ENCODE measurements around the gene MAP7D1. TPM values are rescaled to one million over a fixed set of nuclear protein-coding genes. Genes with fewer than 3 reads are reported as not detected.

MAP7D1 gene
- total RNA-seq, 1 donor: 132 TPM

DNA sequence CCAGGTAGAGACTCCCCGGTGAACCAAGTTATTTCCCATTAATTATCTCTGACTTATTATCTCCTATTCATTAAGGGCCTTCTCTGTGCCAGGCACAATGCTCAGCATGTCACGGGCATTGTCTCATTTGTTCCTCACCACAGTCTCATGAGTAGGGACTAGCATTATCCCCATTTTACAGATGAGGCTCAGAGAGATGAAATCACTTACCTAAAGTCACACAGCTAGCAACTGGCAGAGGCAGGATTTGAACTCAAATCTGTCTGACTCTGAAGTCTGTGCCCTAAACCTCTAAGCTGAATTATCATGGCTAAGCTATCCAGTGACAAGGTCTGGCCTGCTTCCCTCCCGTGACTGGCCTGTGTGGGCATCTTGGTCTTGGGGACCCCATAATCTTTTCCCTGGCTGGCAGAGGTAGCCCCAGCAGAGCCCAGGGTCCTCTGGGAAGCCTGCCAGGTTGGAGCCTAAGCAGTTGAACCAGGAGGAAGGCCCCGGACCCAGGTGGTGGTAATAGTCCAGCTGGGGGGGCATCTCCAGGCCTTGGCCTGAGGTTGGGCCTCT, 4.5 kb downstream of the MAP7D1 start:
- no peak for DNase-seq (ENCODE audit: insufficient read length, low spot score, missing footprints)
- Histone ChIP-seq H3K27me3 (ENCODE audit: insufficient read depth, low read length) (no peaks in the 10 kb centered on the region), H3K4me3 (ENCODE audit: insufficient read depth, low read length) (peak overlapping the region; percentile 61), H3K79me2 (ENCODE audit: insufficient read depth, low read length) (peaks cover 95% of the 10 kb centered on the region), H4K20me1 (ENCODE audit: insufficient read depth, low read length) (peaks cover 86% of the 10 kb centered on the region), H3K27ac (ENCODE audit: low read depth, low read length) (peak overlapping the region; percentile 73), H2AFZ (ENCODE audit: low read length) (peak overlapping the region; percentile 58), H3K4me1 (ENCODE audit: insufficient read depth, low read length) (peaks cover 58% of the 10 kb centered on the region), H3K4me2 (ENCODE audit: insufficient read depth, low read length) (peak overlapping the region; percentile 70), H3K36me3 (ENCODE audit: insufficient read depth, low read length) (peaks cover 30% of the 10 kb centered on the region), H3K9me3 (ENCODE audit: low read depth, low read length) (no peaks in the 10 kb centered on the region)
- TF ChIP-seq, protein P1, sequence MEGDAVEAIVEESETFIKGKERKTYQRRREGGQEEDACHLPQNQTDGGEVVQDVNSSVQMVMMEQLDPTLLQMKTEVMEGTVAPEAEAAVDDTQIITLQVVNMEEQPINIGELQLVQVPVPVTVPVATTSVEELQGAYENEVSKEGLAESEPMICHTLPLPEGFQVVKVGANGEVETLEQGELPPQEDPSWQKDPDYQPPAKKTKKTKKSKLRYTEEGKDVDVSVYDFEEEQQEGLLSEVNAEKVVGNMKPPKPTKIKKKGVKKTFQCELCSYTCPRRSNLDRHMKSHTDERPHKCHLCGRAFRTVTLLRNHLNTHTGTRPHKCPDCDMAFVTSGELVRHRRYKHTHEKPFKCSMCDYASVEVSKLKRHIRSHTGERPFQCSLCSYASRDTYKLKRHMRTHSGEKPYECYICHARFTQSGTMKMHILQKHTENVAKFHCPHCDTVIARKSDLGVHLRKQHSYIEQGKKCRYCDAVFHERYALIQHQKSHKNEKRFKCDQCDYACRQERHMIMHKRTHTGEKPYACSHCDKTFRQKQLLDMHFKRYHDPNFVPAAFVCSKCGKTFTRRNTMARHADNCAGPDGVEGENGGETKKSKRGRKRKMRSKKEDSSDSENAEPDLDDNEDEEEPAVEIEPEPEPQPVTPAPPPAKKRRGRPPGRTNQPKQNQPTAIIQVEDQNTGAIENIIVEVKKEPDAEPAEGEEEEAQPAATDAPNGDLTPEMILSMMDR (IDR thresholded peaks at IDR 0.05; ENCODE audit: extremely low read depth, low read depth, low read length): no peak

DNA sequence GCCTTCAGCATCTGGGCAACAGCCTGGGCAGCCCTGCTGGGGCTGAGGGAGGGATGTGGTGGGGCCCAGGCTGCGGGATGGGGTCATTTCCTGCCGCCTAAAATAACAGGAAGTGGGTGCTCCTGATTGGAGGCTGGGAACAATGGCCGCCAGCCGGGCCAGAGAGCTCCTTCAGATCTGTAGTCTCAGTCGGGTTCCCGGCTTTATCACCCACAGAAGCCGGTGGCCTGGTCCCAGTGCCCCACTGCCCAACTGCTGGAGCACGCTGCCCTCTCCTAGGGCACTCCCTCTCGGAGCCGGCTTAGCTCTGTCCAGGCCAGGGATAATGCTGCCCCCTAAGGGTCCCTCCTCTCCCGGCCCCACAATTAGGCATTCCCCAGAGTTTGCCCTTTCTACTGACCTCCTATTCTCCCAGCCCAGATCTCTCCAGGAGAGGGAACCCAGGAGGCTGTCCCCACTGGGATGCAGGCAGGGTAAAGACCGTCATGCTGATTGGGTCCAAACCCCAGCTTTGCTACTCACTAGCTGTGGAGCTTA, 5.1 kb downstream of the MAP7D1 start:
- peak overlapping the region; percentile 70 for H3K4me2 ChIP-seq (ENCODE audit: insufficient read depth, low read length)
- H3K27me3 ChIP-seq (ENCODE audit: insufficient read depth, low read length): no peaks in the 10 kb centered on the region
- H3K27ac ChIP-seq (ENCODE audit: low read depth, low read length): peak overlapping the region; percentile 73
- TF ChIP-seq, protein P1 (IDR thresholded peaks at IDR 0.05; ENCODE audit: extremely low read depth, low read depth, low read length): peak; percentile 50
- DNase-seq (ENCODE audit: insufficient read length, low spot score, missing footprints): peak; percentile 97
- H3K4me3 ChIP-seq (ENCODE audit: insufficient read depth, low read length): peak overlapping the region; percentile 61
- peak overlapping the region; percentile 58 for H2AFZ ChIP-seq (ENCODE audit: low read length)
- peaks cover 99% of the 10 kb centered on the region for H3K79me2 ChIP-seq (ENCODE audit: insufficient read depth, low read length)
- H3K36me3 ChIP-seq (ENCODE audit: insufficient read depth, low read length): peaks cover 30% of the 10 kb centered on the region
- peaks cover 61% of the 10 kb centered on the region for H3K4me1 ChIP-seq (ENCODE audit: insufficient read depth, low read length)
- peaks cover 90% of the 10 kb centered on the region for H4K20me1 ChIP-seq (ENCODE audit: insufficient read depth, low read length)
- H3K9me3 ChIP-seq (ENCODE audit: low read depth, low read length): no peaks in the 10 kb centered on the region

DNA sequence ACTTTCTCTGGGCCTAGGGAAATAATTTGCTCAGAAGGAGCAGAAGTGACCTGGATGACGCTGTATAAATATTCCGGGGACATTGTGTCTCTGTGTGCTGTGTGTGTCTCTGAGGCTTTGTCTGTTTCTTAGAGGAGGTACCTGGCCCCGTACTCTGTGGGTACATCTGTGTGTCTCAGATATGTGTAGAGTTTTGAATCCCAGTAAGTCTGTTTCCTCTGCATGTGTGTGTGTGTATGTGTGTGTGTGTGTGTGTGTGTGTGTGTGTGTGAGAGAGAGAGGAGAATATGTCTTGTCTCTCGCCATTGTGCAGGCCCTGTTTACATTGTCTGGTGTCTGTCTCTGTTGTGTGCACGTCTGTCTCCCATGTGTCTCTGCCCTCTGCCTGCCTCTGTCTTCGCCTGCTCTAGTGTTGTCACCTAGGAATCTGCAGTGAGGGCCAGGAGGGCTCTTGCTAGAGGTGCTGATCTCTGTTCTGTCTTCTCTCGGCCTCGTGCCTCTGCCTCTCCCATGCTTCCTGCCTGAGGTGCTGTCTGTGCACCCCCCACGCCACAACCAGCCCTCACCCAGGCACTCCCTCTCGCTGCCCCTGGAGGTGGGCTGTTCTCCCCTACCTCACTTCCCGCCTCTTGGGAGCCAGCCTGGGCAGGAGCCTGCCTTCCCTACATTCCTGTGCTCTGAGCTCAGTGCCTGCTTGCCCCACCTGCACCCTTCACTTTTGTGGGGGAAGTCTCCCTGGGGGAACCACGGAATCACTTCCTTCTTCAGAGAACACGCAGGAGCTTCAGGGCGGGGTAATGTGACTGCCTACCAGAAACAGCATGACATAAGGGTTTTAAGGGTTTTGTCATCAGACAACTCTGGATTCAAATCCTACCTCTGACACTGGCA, 5.9 kb downstream of the MAP7D1 start:
- H4K20me1 ChIP-seq (ENCODE audit: insufficient read depth, low read length): peaks cover 93% of the 10 kb centered on the region
- H3K4me1 ChIP-seq (ENCODE audit: insufficient read depth, low read length): peaks cover 68% of the 10 kb centered on the region
- H3K4me3 ChIP-seq (ENCODE audit: insufficient read depth, low read length): peak overlapping the region; percentile 61
- no peak overlapping the region for H2AFZ ChIP-seq (ENCODE audit: low read length)
- H3K9me3 ChIP-seq (ENCODE audit: low read depth, low read length): no peaks in the 10 kb centered on the region
- H3K36me3 ChIP-seq (ENCODE audit: insufficient read depth, low read length): peaks cover 30% of the 10 kb centered on the region
- DNase-seq (ENCODE audit: insufficient read length, low spot score, missing footprints): no peak
- H3K79me2 ChIP-seq (ENCODE audit: insufficient read depth, low read length): peaks cover 99% of the 10 kb centered on the region
- peak overlapping the region; percentile 73 for H3K27ac ChIP-seq (ENCODE audit: low read depth, low read length)
- H3K4me2 ChIP-seq (ENCODE audit: insufficient read depth, low read length): peak overlapping the region; percentile 70
- TF ChIP-seq, protein P1 (IDR thresholded peaks at IDR 0.05; ENCODE audit: extremely low read depth, low read depth, low read length): no peak
- no peaks in the 10 kb centered on the region for H3K27me3 ChIP-seq (ENCODE audit: insufficient read depth, low read length)

Measured in osteoblast (primary cell).